Measurements from ENCODE around the gene CLEC7A. TPM values are rescaled to one million over a fixed set of nuclear protein-coding genes. Genes with fewer than 3 reads are reported as not detected.

CLEC7A gene
- total RNA-seq, 1 donor from 2014 or later: not detected

DNA sequence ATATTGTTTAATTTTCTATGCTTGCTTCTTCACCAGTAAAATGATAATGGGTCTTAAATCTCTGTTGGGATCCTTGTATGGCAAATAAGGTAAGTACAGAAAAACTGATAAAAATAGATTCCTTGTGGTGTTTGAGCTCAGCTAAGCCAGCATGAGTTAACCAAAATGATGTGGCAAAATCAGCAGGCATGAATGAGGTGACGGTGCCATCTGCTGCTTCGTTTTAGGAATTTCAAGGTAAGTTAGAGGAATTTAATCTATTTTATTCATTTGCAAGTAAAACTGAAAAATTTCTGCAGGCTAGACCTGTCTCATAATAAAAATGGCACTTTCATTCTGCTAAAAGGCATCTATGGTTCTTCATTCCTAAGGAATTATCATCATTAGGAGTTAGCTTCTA, 10.0 kb upstream of the CLEC7A start:
- Mint-ChIP-seq H3K36me3 (ENCODE audit: low read depth) (no peaks in the 10 kb centered on the region), H3K27ac (ENCODE audit: unreplicated experiment) (no peak overlapping the region), H3K9me3 (no peaks in the 10 kb centered on the region), H3K27me3 (ENCODE audit: low read depth) (no peaks in the 10 kb centered on the region), H3K4me1 (peaks cover 6% of the 10 kb centered on the region), H3K4me3 (no peak overlapping the region)
- TF ChIP-seq, protein P1, sequence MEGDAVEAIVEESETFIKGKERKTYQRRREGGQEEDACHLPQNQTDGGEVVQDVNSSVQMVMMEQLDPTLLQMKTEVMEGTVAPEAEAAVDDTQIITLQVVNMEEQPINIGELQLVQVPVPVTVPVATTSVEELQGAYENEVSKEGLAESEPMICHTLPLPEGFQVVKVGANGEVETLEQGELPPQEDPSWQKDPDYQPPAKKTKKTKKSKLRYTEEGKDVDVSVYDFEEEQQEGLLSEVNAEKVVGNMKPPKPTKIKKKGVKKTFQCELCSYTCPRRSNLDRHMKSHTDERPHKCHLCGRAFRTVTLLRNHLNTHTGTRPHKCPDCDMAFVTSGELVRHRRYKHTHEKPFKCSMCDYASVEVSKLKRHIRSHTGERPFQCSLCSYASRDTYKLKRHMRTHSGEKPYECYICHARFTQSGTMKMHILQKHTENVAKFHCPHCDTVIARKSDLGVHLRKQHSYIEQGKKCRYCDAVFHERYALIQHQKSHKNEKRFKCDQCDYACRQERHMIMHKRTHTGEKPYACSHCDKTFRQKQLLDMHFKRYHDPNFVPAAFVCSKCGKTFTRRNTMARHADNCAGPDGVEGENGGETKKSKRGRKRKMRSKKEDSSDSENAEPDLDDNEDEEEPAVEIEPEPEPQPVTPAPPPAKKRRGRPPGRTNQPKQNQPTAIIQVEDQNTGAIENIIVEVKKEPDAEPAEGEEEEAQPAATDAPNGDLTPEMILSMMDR (conservative IDR thresholded peaks at IDR 0.05): peak; percentile 92
- DNase-seq (ENCODE audit: low read depth, low spot score): peak; percentile 22

DNA sequence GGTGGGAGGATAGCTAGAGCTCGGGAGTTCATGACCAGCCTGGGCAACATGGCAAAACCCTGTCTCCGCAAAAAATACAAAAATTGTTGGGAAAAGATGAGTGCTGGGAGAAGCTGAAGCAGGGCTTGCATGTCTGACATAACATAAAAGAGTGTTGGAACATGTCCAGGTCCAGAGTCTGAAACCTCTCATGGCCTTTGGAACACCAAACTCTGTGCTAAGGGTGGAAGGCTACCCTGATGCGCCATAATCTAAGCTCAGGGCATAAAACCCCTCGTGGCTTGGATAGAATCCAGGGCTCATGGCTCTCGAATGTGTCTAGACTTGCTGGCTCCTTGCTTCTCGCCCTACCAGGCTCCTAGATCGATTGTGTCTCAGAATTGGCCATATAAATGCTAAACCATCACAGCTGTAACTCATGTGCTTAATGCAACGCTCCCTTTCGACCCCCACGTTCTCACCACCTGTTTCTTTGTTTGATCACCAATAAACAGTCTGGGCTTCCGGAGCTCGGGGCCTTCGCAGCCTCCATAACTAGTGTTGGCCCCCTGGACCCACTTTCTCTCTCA, 6.7 kb upstream of the CLEC7A start:
- DNase-seq (ENCODE audit: low read depth, low spot score): no peak
- H3K9me3 Mint-ChIP-seq: no peaks in the 10 kb centered on the region
- H3K4me1 Mint-ChIP-seq: peaks cover 8% of the 10 kb centered on the region
- no peaks in the 10 kb centered on the region for H3K27me3 Mint-ChIP-seq (ENCODE audit: low read depth)
- no peaks in the 10 kb centered on the region for H3K36me3 Mint-ChIP-seq (ENCODE audit: low read depth)
- H3K4me3 Mint-ChIP-seq: no peak overlapping the region
- H3K27ac Mint-ChIP-seq (ENCODE audit: unreplicated experiment): peak overlapping the region; percentile 73
- TF ChIP-seq, protein P1 (conservative IDR thresholded peaks at IDR 0.05): no peak

DNA sequence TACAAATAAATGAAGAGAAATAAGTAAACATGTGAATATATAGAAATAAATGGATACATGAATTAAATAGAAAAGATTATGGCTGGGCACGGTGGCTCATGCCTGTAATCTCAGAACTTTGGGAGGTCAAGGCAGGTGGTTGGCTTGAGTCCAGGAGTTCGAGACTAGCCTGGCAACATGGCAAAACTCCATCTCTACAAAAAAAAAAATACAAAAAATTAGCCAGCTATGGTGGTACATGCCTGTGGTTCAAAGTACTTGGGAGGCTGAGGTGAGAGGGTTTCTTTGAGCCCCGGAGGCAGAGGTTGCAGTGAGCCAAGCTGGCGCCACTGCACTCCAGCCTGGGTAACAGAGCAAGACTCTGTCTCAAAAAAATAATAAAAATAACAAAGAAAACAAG, 5.1 kb upstream of the CLEC7A start:
- Mint-ChIP-seq H3K27me3 (ENCODE audit: low read depth) (no peaks in the 10 kb centered on the region), H3K9me3 (no peaks in the 10 kb centered on the region), H3K4me3 (no peak overlapping the region), H3K27ac (ENCODE audit: unreplicated experiment) (no peak overlapping the region), H3K36me3 (ENCODE audit: low read depth) (no peaks in the 10 kb centered on the region), H3K4me1 (peaks cover 8% of the 10 kb centered on the region)
- TF ChIP-seq, protein P1 (conservative IDR thresholded peaks at IDR 0.05): no peak
- no peak for DNase-seq (ENCODE audit: low read depth, low spot score)

DNA sequence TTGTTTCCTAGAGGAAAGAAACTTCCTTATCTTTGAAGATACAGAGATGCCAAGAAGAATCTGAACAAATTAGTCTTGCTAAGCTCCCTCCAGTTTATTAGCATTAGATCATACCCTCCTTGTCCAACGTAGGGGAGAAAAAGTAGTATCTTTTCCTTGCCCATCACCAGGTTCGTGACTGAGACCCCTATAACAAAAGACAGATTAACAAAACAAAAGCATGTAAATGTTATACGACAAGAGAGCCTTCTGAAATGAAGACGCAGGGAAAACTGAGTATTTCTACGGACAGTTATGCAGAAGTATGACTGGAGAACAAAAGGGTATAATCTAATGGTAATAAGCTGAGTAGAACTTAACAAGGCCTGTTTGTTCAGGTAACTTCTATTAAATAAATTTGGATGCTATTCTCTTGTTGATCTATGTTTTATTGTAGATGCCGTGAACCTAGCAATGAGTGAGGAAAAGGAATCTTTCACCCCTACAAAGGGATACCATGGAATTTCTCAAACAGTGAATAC, 2.9 kb upstream of the CLEC7A start:
- Mint-ChIP-seq H3K4me1 (peaks cover 8% of the 10 kb centered on the region), H3K9me3 (no peaks in the 10 kb centered on the region), H3K27ac (ENCODE audit: unreplicated experiment) (no peak overlapping the region), H3K4me3 (no peak overlapping the region), H3K27me3 (ENCODE audit: low read depth) (no peaks in the 10 kb centered on the region), H3K36me3 (ENCODE audit: low read depth) (no peaks in the 10 kb centered on the region)
- no peak for DNase-seq (ENCODE audit: low read depth, low spot score)
- TF ChIP-seq, protein P1 (conservative IDR thresholded peaks at IDR 0.05): no peak

DNA sequence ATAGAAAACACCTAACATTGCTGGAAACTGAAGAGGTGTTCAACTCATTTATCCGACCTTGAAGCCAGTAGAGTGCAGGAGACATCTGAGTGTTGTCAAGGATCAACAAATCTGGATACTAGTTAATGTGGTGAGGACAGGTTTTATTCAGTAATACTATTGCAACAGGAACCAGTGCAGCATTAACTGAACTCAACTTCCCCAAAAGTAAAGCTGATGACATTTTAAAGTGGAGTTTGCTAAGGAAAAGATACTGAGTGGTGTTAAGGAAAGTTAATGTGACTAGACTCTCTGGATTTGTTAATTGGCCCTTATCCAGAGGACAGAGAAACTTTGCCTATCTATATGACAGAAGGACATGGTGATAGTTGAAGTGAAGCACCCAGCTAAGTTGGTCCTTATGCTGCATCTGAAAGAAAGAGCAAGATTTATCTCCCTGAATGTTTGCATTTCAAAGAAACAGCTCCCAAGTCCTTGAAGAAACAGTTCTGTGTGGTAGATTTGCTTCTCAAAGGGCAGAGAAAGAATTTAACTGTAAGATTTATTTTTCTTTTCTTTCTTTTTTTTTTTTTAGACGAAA, 1.2 kb upstream of the CLEC7A start:
- Mint-ChIP-seq H3K36me3 (ENCODE audit: low read depth) (no peaks in the 10 kb centered on the region), H3K27ac (ENCODE audit: unreplicated experiment) (no peak overlapping the region), H3K4me1 (peaks cover 8% of the 10 kb centered on the region), H3K9me3 (no peaks in the 10 kb centered on the region), H3K4me3 (no peak overlapping the region), H3K27me3 (ENCODE audit: low read depth) (no peaks in the 10 kb centered on the region)
- TF ChIP-seq, protein P1 (conservative IDR thresholded peaks at IDR 0.05): no peak
- no peak for DNase-seq (ENCODE audit: low read depth, low spot score)

All from neural crest cell (in vitro differentiated cells).